Peyer's patch (tissue), 4 donors: ENCODE measurements around the gene P2RY11.

Source experiments
- CTCF ChIP-seq, 6 experiments: fragments of 450-650 bp in 4 of 6; fragments of 200-600 bp in 2 of 6; sonication (generic) in 1 of 6; IDR thresholded peaks; one replicate each; pipeline ENCODE4 v1.5.1; 2017 to 2019; ENCODE audit warnings: antibody characterized with exemption in 6 of 6, mild to moderate bottlenecking in 3 of 6, moderate library complexity in 1 of 6
- POLR2A ChIP-seq, 2 donors: fragments of 450-650 bp; IDR thresholded peaks; one replicate each; pipeline ENCODE4 v1.5.1; 2017; ENCODE audit warnings: antibody characterized with exemption in 2 of 2, mild to moderate bottlenecking in 2 of 2, moderate library complexity in 2 of 2

- no peak for TF ChIP-seq CTCF (IDR thresholded peaks at IDR 0.05)
- no peak for TF ChIP-seq POLR2A (IDR thresholded peaks at IDR 0.05)
These were observed 2.0 kb upstream of the P2RY11 start for GRCh38 chr19:10109528-10109927.
